Caco-2 (cell line): ENCODE measurements around the gene AMOTL1. TPM values are rescaled to one million over a fixed set of nuclear protein-coding genes. Genes with fewer than 3 reads are reported as not detected.

Experiments
- BruUV-seq: library from RNA; stranded (reverse); fragments of 400-500 nt; replicated peaks from 2 replicates; lab custom pipeline; 2021; lab: Mats Ljungman, UMichigan
- CTCF ChIA-PET: fragments of 300-600 bp; sonication (Branson Sonifier 250); formaldehyde crosslinking; loops from one replicate; lab custom pipeline; 2022; ENCODE audit warnings: antibody characterized with exemption; lab: Charles Lee
- POLR2A ChIA-PET: fragments of 300-600 bp; sonication (Branson Sonifier 250); formaldehyde crosslinking; loops from one replicate; lab custom pipeline; 2022; ENCODE audit warnings: antibody characterized with exemption; lab: Charles Lee
- DNase-seq, 2 experiments: peaks; one replicate each; pipeline versions ENCODE4 v3.0.0 to v3.0.0-alpha.2; 2020 to 2022
- H3K27me3 ChIP-seq: replicated peaks from 2 replicates; pipeline ENCODE4 v1.6.0; 2011; ENCODE audit warnings: low read length; ENCODE audit not compliant: control insufficient read depth, insufficient read depth
- H3K36me3 ChIP-seq: 2 replicates; pipeline ENCODE4 v1.5.1; 2011; ENCODE audit warnings: low read length; ENCODE audit not compliant: control insufficient read depth, insufficient read depth
- H3K4me1 ChIP-seq: fragments of 250-450 bp; sonication (Bioruptor Pico); 2 replicates; pipeline ENCODE4 v1.5.1; 2020; ENCODE audit warnings: mild to moderate bottlenecking
- H3K4me3 ChIP-seq: 2 replicates; pipeline ENCODE4 v1.5.1; 2011; ENCODE audit warnings: low read depth, mild to moderate bottlenecking, control low read depth, low read length
- H3K9me3 ChIP-seq: fragments of 250-450 bp; sonication (Bioruptor Pico); 2 replicates; pipeline ENCODE4 v1.5.1; 2020; ENCODE audit warnings: mild to moderate bottlenecking, moderate library complexity
- H3K27ac Mint-ChIP-seq: one replicate; pipeline ENCODE4 v1.8.0; 2022; ENCODE audit warnings: mixed read lengths; ENCODE audit not compliant: unreplicated experiment
- H3K27me3 Mint-ChIP-seq: one replicate; pipeline ENCODE4 v1.8.0; 2022; ENCODE audit warnings: mixed read lengths; ENCODE audit not compliant: insufficient read depth, unreplicated experiment
- H3K36me3 Mint-ChIP-seq: one replicate; pipeline ENCODE4 v1.8.0; 2022; ENCODE audit warnings: mild to moderate bottlenecking, mixed read lengths; ENCODE audit not compliant: insufficient read depth, unreplicated experiment
- H3K4me1 Mint-ChIP-seq: one replicate; pipeline ENCODE4 v1.8.0; 2022; ENCODE audit warnings: low read depth, mixed read lengths; ENCODE audit not compliant: unreplicated experiment
- H3K4me3 Mint-ChIP-seq: one replicate; pipeline ENCODE4 v1.8.0; 2022; ENCODE audit warnings: mild to moderate bottlenecking, moderate library complexity, mixed read lengths; ENCODE audit not compliant: unreplicated experiment
- H3K9me3 Mint-ChIP-seq: one replicate; pipeline ENCODE4 v1.8.0; 2022; ENCODE audit warnings: mixed read lengths; ENCODE audit not compliant: unreplicated experiment
- intact Hi-C: fragments of 100-400 bp; cut with micrococcal nuclease; formaldehyde crosslinking; loops from one replicate; pipeline ENCODE4 v1.10.0; 2022; ENCODE audit not compliant: unreplicated experiment
- total RNA-seq: library from RNA; stranded (reverse); gene quantifications from 2 replicates; pipeline ENCODE4 v1.2.3, GENCODE V29; 2022
- TF ChIP-seq, protein P1 (sequence below), 2 experiments: fragments of 200-600 bp in 1 of 2; IDR thresholded peaks; 1 replicate in 1 of 2; 2 replicates in 1 of 2; pipeline versions ENCODE4 v1.5.1 to v1.8.0; 2011 to 2022; ENCODE audit warnings: antibody characterized with exemption in 1 of 2, control low read depth in 1 of 2, inconsistent platforms in 1 of 2, low read depth in 1 of 2, low read length in 1 of 2, mild to moderate bottlenecking in 1 of 2, moderate library complexity in 1 of 2; ENCODE audit not compliant: insufficient read depth in 1 of 2, severe bottlenecking in 1 of 2, unreplicated experiment in 1 of 2

AMOTL1 gene
- total RNA-seq, 1 experiment from 2014 or later = 60.8 TPM

DNA sequence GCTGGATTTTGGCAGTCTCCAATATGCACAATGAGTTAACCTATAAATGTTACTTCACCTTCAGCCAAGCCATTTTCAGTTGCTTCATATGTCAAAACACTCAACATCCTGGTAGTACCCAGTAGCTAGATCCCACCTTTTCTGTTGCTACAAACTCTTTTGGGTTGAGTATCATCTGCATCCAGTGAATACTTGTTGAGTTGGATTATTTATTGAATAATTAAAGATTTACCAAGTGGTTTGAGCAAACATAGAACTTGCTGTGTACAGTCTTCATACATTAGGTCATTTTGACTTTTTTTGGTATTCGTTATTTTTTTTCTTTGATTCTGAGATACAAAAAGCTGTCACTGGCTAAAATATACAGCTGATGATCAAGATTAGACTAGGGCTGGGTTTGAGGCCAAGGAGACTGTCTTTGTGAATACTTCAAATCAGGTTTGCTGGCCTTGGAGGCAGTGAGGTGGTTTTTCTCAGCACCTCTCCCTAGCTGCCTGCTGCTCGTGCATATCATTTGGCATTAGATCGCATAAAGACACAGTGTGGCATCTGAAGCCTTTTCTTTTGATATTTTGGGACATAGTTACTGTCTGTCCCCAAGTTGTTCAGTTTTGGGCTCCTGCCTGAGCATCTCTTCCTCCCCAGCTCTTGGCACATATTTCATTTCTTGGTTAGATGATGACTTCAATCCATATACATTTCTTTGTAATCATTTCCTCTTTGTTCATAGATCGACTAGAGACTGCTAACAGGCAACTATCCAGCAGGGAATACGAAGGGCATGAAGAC is 62.8 kb downstream of the AMOTL1 start:
- Histone ChIP-seq H3K36me3 (peaks cover 11% of the 10 kb centered on the region), H3K27me3 (no peaks in the 10 kb centered on the region), H3K4me1 (peaks cover 97% of the 10 kb centered on the region), H3K4me3 (no peak overlapping the region), H3K9me3 (no peaks in the 10 kb centered on the region)
- peak overlapping the region; percentile 31 for H3K4me3 Mint-ChIP-seq
- no TSS peak for BruUV-seq
- H3K36me3 Mint-ChIP-seq = peaks cover 78% of the 10 kb centered on the region
- peak overlapping the region; percentile 75 for H3K27ac Mint-ChIP-seq
- H3K4me1 Mint-ChIP-seq = peaks cover 61% of the 10 kb centered on the region
- TF ChIP-seq, protein P1, sequence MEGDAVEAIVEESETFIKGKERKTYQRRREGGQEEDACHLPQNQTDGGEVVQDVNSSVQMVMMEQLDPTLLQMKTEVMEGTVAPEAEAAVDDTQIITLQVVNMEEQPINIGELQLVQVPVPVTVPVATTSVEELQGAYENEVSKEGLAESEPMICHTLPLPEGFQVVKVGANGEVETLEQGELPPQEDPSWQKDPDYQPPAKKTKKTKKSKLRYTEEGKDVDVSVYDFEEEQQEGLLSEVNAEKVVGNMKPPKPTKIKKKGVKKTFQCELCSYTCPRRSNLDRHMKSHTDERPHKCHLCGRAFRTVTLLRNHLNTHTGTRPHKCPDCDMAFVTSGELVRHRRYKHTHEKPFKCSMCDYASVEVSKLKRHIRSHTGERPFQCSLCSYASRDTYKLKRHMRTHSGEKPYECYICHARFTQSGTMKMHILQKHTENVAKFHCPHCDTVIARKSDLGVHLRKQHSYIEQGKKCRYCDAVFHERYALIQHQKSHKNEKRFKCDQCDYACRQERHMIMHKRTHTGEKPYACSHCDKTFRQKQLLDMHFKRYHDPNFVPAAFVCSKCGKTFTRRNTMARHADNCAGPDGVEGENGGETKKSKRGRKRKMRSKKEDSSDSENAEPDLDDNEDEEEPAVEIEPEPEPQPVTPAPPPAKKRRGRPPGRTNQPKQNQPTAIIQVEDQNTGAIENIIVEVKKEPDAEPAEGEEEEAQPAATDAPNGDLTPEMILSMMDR (IDR thresholded peaks at IDR 0.05; ENCODE audit: insufficient read depth in 1 of 2, low read depth in 1 of 2, low read length in 1 of 2, severe bottlenecking in 1 of 2, unreplicated experiment in 1 of 2) = no peak
- DNase-seq = no peak
- intact Hi-C loops = loop anchor here (5.0 kb wide), 1 partner anchor 194 kb away; no protein-coding TSS in a partner anchor
- POLR2A ChIA-PET = no interaction called here
- H3K27me3 Mint-ChIP-seq = no peaks in the 10 kb centered on the region
- CTCF ChIA-PET = interaction anchor here (1.1 to 2.1 kb wide), 4 partner anchors 44 to 208 kb away, joined by 4 to 9 read pairs (median 5); partner anchors contain the start of gene AMOTL1
- peaks cover 8% of the 10 kb centered on the region for H3K9me3 Mint-ChIP-seq

DNA sequence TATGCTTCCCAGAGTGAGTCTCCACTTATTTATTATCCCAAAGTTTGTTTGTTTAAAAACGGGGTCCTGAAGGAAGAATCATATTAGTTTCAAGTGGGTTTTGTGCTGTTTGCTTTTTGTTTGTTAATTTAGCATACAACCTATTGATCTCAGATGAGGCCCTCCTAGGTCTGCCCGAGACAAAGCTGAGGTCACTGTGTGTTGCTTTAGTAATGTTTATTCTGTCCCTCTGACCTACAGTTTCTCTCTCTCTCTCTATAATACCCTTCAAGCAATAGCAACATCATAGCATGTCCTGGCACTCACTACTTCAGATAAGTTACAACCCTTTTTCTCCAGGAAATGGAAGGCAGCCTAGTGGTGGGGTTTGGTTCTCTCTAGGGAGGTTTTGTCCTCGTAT is 63.4 kb downstream of the AMOTL1 start:
- Mint-ChIP-seq H3K4me3 (peak overlapping the region; percentile 31), H3K27ac (peak overlapping the region; percentile 75), H3K4me1 (peaks cover 55% of the 10 kb centered on the region), H3K27me3 (no peaks in the 10 kb centered on the region), H3K36me3 (peaks cover 77% of the 10 kb centered on the region), H3K9me3 (peaks cover 2% of the 10 kb centered on the region)
- no peak for DNase-seq
- CTCF ChIA-PET = interaction anchor here (1.1 to 2.1 kb wide), 2 partner anchors 45 to 208 kb away, joined by 4 to 9 read pairs; no protein-coding TSS in a partner anchor
- intact Hi-C loops = loop anchor here (5.0 kb wide), 1 partner anchor 194 kb away; no protein-coding TSS in a partner anchor
- Histone ChIP-seq H3K27me3 (no peaks in the 10 kb centered on the region), H3K4me1 (peaks cover 95% of the 10 kb centered on the region), H3K36me3 (peaks cover 11% of the 10 kb centered on the region), H3K9me3 (no peaks in the 10 kb centered on the region), H3K4me3 (no peak overlapping the region)
- TF ChIP-seq, protein P1 (IDR thresholded peaks at IDR 0.05; ENCODE audit: insufficient read depth in 1 of 2, low read depth in 1 of 2, low read length in 1 of 2, severe bottlenecking in 1 of 2, unreplicated experiment in 1 of 2) = no peak
- POLR2A ChIA-PET = no interaction called here
- BruUV-seq = no TSS peak

DNA sequence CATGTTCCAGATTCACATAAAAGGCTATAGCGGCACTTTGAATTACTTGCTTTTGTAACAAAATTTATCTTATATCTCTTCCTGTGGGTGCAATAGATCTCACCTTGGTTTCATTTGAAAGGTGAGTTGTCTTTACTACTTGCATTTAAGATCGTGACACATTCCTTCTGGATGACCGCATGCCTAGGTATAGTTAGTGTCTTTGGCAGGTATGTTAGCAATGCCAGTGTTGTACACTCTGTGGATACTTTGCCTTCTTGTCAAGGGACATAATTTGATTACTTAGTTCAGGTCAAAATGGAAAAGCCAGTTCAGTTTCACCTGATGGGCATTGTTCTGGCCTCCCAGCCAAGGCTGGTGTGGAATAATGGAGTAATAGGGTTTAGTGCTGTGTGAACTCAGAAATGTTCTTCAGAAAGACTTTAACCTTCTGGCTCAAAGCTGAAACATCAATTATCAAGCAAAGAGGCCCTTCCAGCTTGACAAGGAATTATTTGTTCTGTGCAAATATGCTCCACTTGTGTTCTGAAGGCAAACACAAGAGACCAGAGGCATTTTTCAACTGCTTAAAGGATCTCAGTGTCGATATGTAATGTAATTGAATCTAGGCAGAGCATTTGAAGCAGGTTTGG is 64.6 kb downstream of the AMOTL1 start:
- peak overlapping the region; percentile 87 for H3K27ac Mint-ChIP-seq
- intact Hi-C loops = loop anchor here (1.0 to 5.0 kb wide), 10 partner anchors 18 to 956 kb away; partner anchors contain the start of genes AMOTL1 and FAM76B
- H3K9me3 ChIP-seq = no peaks in the 10 kb centered on the region
- H3K9me3 Mint-ChIP-seq = no peaks in the 10 kb centered on the region
- H3K4me1 ChIP-seq = peaks cover 83% of the 10 kb centered on the region
- H3K4me1 Mint-ChIP-seq = peaks cover 47% of the 10 kb centered on the region
- ChIA-PET POLR2A (interaction anchor here (0.6 kb wide), 1 partner anchor 32 kb away, joined by 3 read pairs; no protein-coding TSS in a partner anchor), CTCF (interaction anchor here (1.0 to 2.1 kb wide), 3 partner anchors 46 to 210 kb away, joined by 4 to 9 read pairs (median 6); partner anchors contain the start of gene AMOTL1)
- DNase-seq = peak; percentile 84 to 91
- H3K36me3 Mint-ChIP-seq = peaks cover 74% of the 10 kb centered on the region
- H3K4me3 Mint-ChIP-seq = peak overlapping the region; percentile 36
- TSS peak; percentile 68 for BruUV-seq
- TF ChIP-seq, protein P1 (IDR thresholded peaks at IDR 0.05; ENCODE audit: insufficient read depth in 1 of 2, low read depth in 1 of 2, low read length in 1 of 2, severe bottlenecking in 1 of 2, unreplicated experiment in 1 of 2) = no peak
- H3K27me3 ChIP-seq = no peaks in the 10 kb centered on the region
- H3K27me3 Mint-ChIP-seq = no peaks in the 10 kb centered on the region
- H3K36me3 ChIP-seq = peaks cover 13% of the 10 kb centered on the region
- H3K4me3 ChIP-seq = no peak overlapping the region
